ENCODE measurements around the gene TIMM23.
"Not testable (repeated sequence)": the region's sequence is repeated elsewhere in the genome, so short reads cannot be mapped to it uniquely, and the experiment has no call there.

DNA sequence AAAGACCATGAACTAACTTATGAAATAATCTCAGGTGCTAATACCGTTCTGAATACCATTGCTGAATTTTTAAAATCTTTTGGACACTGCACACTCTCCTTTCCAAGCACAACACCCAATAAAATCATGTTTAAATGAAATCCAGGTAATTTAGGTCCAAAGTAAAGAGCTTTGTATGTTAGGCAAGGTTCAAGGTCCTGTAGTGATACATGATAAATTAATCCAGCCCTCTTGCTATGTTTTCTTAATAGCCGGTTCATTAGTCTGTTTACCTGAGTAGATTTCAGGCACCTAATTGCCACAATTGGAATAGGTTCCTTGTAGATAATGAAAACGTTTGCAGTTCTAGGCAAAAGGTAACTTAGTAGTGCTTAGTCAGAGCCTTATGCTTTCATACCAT, 13.3 kb downstream of the TIMM23 start:
- TF ChIP-seq FOXK2 (IDR thresholded peaks at IDR 0.05); FOXM1 (IDR thresholded peaks at IDR 0.05; ENCODE audit: borderline replicate concordance); BHLHE40 (IDR thresholded peaks at IDR 0.05; ENCODE audit: borderline replicate concordance): not testable (repeated sequence)
